Activated CD4-positive, CD25-positive, alpha-beta regulatory T cell treated with anti-CD3 and anti-CD28 coated beads, Interleukin-2, amount 50 U/mL, for 24 hours (primary cell): Measurements from ENCODE around the gene RPRD1B.
"Not testable (repeated sequence)": the region's sequence is repeated elsewhere in the genome, so short reads cannot be mapped to it uniquely, and the experiment has no call there.

Experiments
- ATAC-seq, 2 donors: fragments of 150-1000 bp; cut with Tn5 transposase; one replicate each; pipeline ENCODE4 v1.10.0; 2021; ENCODE audit warnings: mild to moderate bottlenecking in 1 of 2, moderate library complexity in 1 of 2

RPRD1B gene

DNA sequence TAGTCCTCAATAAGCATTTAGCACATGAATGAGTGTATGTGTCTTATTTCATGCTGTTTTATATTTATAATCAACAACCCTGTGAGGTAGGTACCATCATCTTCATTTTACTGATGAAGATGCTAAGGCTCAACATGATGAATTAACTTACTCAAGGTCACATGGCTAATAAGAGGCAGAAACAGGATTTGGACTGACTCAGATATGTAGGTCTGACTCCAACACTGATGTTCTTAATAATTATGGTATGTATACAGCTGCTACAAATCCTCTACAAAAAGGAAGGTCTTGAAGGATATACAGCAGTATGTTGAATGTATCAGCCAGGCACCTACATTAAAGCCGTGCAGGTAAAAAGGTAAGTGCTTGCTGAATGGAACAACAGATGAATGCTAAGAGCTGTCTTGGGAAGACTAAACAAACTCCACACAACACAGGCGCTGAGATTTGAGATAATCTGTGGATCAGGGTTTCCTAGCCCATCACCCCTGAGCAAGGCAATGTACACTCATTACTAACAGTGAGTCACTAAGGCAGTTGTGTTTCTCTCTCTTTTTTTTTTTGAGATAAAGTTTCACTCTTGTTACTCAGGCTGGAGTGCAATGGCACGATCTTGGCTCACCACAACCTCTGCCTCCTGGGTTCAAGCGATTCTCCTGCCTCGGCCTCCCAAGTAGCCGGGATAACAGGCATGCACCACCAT is 32.2 kb upstream of the RPRD1B start:
- peak; percentile 89 to 92 for ATAC-seq

DNA sequence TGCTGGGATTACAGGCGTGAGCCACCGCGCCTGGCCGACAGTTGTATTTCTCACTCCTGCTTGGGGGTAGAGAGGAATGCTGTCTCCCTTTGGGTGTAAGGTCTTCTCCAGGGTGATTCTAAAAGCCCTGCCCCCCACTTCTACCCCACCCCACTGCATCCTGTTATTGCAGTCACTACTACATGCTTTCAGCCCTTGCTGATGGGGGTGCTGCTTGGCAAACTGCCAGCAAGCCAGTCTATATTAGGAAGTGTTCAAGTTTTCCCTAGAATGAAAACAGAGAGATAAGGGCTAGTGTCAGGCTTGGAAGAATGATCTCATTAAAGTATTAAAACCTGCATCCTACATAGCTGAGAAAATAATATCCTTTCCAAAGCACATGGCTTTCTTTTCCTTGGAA is 31.6 kb upstream of the RPRD1B start:
- ATAC-seq = no peak

DNA sequence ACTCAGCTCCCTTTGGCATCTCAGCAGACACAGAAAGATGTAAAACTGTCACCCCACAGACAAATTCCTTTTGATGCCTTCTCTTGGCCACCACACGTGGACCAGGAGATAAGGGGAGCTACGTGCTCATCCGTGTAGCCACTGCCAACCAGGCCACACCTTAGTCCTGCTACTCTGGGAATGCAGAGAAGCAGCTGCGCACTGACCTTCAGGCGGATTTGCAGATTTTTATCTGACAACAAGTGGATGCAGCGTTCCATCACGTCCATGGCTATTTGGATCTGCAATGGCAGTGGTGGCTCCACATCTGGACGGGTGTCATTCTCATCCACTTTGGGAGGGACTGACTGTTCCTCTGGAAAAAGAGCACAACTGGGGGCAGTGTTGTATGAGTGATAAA is 31.1 kb upstream of the RPRD1B start:
- no peak for ATAC-seq

DNA sequence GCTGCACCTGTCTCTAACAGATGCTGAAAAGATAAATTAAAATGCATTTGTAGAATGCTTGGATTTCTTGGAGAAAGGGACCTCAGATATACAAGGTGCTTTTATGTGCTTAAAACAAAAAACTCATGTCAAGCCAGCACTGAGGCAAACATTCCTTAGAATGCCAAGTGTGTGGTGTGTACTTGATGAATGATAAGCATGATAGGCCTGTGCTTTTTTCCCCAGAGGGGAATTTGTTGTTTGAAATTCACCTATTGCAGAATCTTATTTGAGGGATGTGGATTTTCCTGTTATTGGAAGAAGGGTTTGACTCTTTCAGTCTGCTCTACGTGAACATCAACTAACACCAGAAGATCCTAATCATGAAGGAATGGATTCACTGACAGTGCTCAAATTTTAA is 29.1 kb upstream of the RPRD1B start:
- no peak for ATAC-seq

DNA sequence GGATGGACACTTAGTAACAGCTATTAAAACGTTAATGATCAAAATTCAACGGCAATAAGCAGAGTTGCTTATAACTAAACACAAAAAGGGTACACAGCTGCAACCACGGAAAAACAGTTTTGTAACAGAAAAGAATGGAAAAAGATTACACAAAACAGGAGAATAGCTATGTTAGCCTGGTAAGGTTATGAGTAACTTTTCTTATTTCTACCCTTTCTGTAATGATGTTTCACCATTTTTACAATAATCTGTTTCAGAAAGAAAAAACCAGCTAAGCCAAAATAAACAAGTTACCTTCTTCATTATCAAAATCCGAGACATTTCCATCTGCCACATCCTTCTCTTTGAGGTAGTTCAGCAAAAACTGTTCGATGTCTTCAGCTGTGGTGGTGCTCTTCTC is 27.6 kb upstream of the RPRD1B start:
- ATAC-seq = no peak

DNA sequence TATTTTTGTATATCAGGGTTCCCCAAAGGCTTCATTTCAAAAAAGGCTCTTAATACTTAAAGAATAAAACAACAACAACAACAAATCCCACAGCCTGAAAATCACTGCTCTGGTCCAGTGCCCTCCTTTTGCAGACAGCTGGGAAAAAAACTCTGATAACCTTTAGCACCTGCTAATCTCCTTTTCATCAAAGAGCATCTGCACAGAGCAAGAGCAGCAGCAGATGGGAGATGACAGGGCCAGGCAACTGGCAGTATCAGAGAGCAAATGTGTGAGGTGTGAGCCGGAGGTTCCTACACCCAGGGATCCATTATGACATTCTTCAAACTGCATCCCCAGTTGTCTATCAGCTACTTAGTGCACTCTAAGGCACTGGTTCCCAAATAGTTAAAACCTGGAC is 26.0 kb upstream of the RPRD1B start:
- ATAC-seq = no peak

DNA sequence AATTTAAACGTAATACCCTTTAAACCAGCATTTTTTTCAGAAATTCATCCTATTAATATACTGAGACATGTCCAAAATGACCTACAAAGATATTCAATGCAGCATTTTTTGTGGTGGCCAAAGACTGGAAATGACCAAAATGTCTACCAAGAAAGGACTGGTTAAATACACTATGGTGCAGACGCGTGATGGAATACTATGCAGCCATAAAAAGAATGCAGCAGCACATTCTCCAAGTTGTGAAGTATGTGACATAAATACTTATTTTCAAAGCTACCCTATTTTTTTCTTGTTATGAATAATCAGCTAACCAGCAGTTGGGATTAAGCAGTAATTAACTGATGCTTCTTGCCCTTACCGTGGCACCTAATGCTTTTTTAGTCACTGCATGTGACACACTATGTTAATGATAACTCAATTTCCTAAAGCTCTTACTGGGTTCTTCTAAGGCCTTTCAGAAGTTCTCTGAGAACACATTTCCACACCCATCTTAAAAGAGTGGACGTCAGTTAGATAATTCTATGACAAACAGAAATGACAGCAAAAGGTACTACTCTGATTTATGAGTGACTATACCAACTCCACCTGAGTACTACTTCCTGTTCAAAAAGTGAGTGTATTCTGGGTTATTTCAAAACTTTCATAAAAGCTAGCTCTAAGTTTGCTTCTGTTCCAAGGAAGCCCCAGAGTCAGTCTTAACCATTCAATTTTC is 25.2 kb upstream of the RPRD1B start:
- no peak for ATAC-seq

DNA sequence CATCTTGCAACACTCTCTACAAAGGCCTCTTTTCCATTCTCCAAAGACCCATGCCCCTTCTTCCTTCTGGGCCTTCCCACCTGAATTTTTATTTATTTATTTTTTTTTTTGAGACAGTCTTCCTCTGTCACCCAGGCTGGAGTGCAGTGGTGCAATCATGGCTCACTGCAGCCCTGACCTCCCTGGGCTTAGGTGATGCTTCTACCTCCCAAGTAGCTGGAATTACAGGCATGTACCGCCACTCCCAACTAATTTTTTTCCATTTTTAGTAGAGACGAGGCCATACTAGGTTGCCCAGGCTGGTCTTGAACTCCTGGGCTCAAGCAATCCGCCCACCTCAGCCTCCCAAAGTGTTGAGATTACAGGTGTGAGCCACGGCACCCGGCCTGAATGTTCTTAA is 24.1 kb upstream of the RPRD1B start:
- not testable (repeated sequence) for ATAC-seq

DNA sequence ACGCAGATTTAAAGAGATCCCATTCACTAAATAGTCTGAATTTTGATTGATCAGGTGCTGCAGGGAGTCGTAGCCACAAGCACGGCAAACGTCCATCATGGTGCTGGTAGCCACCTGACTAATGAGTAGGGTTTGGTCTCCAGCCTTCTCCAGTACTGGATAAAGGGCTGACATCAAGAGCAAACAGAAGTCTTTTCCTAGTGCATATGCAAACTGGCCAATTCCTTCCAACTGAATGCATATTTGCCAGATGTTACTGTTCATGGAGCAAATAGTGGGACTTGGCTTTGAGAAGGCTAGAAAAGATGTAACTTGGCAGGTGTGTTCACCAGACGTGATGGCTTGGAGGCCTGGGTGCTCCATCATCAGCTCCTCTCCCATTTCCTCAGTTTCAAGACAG is 21.9 kb upstream of the RPRD1B start:
- ATAC-seq = no peak

DNA sequence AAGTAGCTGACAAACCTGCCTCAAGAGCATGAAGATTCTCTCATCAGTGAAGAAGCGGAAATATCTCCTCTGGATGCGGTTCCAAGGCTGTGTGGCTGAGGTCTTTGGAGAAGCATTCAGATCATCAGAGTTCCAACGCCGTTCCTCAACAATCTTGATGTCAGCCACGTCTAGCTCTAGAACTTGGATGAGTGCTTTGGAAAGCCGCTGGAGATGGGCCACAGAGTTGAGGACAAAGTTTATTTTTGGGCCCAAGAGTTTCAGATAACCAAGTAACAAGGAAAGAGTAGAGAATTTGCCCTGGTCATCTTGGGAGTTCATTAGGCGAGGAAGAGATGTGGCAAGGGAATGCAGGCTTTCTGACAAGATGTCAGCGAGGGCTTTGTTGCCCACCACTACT is 21.2 kb upstream of the RPRD1B start:
- ATAC-seq = no peak

DNA sequence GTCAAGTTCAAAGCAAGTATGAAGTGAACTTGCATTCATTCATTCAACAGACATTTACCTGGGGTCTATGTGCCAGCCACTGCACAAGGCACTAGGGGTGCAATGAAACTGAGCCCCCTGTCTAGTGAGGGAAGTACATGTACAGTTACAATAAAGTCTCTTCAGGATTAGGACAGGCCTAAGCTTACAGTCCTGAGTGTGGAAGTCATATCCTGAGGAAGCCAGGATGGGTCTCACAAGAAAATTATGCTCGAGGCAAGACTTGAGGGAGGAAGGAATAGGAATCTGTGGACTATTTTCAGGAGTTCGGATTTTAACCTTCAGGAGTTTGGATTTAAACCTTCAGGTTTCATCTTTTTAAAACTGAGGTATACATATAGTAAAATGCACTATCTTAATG is 19.7 kb upstream of the RPRD1B start:
- no peak for ATAC-seq

DNA sequence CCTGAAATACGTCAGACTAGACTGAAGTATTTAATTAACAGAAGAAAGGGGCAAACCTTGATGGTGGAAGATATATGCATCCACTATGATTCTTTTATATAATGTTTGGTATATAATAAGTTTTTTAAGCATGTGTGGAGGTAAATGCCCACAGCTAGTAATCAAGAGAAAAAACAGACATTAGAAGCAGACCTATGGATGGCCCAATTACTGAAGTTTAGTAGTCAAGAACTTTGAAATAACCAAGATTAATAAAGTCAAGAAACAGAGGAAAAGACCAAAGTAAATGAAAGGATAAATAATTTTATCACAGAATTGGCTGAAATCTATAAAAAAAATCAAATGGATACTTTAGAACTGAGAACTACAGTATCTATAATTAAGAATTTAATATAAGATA is 15.6 kb upstream of the RPRD1B start:
- no peak for ATAC-seq

DNA sequence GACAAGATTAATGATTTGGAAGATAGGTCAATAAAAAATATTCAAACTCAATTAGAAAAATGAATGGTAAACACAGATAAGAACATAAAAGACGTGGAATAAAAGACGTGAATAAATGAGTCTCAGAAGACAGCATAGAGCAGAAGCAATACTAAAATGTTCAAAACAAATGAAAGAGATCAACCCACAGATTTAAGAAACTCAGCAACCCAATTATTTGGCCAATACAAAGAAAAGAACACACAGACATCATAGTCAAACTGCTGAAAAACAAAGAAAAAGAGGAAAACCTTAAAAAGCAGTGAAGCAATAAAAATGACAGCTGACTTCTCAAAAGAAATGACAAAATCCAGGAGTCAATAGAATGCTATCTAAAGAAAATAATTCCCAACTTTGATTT is 15.2 kb upstream of the RPRD1B start:
- ATAC-seq = no peak

DNA sequence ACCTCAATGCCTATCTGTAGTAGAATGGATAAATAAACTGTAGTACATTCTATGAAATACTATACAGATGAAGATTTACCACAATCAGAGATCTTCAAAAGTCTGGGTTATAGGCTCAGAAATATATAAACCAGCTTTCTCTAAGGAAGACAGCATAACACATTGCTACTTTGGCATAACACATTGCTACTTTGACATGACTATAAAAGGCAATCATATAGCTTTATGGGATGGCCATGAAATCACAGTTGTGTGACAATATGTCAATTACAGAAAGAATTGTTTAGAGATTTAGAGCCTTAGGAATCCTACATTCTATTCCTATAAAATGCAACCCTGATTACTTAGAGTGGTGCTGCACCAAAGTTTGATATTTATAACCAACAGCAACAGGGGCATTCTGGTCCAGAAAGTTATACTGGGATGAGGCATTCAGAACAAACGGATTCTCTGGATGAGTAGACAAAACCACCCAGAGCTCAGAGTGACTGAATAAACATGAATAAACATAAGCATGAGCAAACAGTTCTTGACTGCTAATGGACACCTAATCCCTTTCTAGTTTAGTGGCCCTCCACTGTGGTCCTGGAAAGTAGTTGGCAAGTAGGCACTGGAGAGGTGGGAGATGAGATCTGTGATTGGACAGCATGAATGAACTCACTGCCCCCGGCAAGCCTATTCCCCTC is 12.3 kb upstream of the RPRD1B start:
- no peak for ATAC-seq

DNA sequence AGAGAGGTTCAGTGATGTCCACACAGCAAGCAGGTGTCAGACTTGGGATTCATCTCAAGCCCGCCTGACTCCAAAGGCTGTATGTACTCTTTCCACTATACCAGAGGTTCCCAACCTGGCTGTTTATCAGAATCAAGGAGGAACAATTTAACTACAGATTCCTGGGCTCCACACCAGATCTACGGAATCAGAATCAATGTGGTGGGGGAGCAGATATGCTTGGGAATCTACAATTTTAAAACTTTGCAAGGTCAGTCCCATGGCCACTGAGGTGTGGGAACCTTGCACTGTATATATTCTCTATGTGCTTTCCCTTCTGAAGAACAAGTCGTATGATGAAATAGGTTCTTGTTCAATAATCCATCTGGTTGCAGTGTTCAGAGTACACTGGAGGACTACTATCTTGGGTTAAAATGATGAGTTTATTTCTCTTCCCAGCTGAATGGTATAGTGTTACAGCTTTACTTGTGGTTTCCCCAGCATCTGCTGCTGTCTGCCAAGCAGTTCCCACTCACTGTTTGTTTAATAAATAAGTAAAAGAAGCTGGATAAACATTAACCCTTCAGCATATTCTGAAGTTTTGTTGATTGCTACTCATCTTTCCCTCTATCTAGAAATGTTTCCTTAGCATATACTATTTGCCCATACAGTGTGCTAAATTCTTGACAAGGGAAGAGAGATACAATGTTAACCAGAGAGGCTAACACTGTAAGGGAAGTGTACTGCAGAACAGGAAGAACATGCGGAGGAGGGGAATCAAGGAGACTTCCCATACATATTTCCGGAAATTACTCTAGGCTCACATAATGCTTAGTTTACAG is 10.2 kb upstream of the RPRD1B start:
- ATAC-seq = no peak

DNA sequence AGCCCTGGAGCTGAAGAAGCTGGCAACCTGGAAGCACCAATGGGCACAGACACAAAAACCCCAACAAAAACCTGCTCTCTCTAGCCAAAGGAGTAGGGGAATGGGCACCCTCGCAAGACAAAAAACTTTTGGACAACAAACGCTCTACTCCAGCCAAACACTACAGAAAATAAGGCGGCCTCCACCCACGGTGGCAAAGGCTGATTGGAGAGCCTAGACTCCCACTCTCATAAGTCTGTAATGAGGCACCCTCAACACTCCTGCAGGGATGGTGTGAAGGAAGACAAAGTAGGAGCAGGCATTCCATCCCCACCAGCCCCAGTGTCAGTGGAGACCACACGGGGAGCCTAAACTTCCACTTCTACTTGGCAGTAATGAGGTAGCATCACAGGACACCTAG is 9.1 kb upstream of the RPRD1B start:
- no peak for ATAC-seq

DNA sequence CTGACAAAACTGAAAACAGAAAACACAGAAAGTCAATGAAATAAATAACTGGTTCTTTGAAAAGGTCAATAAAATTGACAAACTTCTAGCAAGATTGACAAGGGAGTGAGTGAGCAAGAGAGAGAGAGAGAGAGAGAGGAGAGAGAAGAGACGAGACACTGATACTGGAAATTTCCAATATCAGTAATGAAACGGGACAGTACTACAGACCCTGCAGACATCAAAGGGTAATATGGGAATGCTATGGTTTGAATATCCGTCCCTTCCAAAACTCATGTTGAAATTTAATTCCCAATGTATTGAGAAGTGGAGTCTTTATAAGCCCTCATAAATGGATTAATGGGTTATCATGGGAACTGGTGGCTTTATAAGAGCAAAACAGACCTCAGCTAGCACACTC is 4.1 kb upstream of the RPRD1B start:
- no peak for ATAC-seq

DNA sequence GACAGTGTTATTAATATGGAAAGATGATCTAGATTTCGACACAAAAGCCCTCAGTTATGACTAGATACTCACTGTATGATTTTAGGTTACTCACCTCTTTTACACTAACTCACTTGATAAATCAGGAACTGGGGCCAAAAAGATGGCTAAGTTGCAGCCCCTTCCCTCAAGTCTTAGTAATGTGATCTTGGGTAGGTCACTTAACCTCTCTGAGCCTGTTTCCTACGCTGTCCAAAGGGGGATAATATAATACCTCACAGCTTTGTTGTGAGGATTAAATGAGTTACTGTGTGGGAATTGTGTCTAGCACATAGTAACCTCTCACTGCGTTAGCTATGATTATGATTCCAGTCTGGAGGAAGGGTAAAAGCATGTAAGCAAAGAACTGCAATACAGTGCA is 1.6 kb upstream of the RPRD1B start:
- no peak for ATAC-seq

DNA sequence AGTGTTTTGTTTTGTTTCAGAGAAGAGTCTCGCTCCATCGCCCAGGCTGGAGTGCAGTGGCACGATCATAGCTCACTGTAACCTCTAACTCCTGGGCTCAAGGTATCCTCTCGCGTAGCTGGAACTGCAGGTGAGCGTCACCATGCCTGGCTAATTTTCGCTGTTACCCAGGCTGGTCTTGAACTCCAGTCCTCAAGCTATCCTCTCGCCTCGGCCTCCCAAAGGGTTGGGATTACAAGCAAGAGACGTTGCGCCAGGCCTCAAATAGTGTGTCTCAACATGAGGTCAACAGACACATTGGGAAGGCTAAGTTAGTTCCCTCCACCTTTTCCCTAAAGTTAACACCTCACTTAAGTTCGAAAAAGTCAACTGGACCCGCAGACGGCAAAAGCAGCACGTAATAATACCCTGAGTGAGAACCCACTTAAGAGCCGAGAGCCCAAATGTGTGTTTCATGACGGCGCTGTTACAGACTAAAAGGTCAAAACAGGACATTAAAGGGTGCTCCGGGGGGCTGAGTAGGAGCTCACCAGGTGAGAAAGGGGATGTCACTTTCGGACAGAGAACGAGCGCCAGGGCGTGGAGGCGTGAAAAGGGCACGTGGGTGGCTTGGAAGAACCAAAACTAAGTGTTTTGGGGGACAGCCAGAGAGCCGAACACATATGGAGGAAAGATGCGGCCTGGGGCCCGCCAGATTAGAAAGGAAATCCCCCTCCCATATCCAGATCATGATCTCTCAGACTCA is 789 bp upstream of the RPRD1B start:
- ATAC-seq = peak; percentile 49 to 51

DNA sequence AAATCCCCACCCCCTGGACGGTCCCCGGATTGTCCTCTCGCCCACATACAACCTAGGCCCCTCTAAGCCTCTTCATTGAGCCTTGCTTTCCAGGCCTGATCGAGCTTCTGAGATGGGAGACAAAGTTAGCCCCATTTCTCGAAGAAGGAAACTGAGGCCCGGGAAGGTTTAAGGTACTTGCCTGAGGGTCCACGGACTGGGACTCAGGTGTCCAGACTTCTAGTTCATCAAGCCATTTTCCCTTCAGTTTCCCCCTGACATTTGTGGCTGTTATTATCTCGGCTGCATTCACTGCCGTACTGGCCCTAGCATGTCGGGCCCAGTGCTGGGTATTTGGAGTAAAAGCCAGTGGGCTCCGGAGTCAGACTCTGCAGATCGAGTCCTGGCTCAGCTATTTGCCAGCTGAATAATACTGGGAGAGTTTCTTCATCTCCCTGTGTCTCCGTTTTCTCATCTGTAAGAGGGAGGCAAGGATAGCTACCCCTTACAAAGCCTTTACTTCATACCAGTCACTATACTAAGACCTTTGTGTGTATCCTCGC is 633 bp downstream of the RPRD1B start:
- peak in 1 of 2 donors; percentile 8 for ATAC-seq

DNA sequence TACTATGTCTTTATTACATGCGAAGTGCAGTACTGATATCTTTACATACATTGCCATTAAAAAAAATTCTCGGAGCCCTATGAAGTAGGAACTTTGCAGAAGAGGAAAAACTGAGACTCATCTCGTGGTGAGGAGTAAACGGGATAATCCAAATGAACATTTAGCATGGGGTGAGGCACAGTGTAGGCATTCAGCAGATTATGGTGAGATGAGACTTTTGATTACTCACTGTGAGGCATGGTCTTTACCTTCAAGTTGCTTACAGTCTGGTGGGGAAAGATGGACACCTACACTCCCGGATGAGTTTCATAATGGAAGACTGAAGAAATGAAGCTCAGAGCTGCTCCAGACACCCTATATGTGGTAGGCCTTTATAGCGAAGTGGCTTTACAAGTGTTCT is 1.4 kb downstream of the RPRD1B start:
- ATAC-seq = no peak

DNA sequence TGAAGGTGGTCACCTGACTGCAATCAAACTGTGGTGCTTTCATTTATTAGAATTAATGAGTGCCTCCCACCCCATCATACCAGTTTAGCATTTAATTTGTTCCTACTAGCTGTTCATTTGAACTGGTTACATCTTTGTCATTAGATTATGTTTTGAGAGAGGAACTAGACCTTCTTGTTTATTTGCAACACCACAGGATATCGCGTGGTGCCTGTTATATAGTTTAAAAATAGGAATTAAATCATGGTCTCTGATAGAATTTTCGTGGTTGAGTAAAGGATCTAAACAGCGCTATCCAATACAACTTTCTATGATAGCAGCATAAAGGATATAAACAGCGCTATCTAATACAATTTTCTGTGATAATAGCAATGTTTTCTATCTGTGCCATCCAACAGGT is 2.8 kb downstream of the RPRD1B start:
- ATAC-seq = no peak
